ENCODE measurements around the gene SLC52A1. TPM values are rescaled to one million over a fixed set of nuclear protein-coding genes. Genes with fewer than 3 reads are reported as not detected.

Gene SLC52A1
- polyA plus RNA-seq, 2 of the 4 experiments (the other 2 are of a cell fraction) = 1.0 to 1.4 TPM

DNA sequence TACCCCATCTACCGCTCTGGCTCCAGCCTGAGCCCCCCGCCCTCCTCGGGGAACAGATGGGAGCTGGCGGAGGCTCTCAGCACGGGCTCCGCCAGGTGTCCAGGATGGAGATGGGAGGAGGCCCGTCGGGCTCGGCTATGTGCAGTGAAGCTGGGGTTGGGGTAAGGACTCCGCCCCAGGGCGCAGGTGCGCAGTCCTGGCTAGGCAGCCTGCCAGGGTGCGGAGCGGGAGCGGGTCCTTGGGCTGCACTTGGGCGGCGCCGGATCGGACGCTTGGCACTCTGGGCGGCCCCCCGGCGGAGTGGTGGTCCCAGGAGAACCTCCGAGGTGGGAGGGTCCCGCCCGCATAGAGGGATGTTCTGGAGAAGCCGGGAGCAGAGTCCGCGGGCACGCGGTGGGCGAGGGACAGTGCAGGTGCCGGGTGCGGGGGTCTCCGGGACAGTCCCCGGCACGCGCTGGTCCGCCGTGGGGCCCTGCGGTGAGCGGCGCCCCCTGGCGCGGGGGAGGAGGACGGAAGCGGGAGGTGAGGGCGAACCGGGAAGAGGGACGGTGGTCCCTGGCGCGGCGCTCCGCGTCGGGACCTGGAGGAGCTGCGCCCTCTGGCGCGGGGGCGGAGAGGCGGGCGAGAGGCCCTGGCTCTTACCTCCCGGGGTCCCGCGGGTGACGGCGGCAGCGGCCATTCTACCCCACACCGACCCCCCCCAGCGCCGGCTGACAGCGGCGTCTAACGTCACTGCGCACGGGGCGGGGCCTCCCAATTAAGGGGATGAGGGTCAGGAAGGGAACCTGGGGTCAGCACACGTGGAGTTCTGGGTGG, 48.1 kb downstream of the SLC52A1 start, which contains the start of gene CAMTA2 (continued):
- TF ChIP-seq MYC (IDR thresholded peaks at IDR 0.05; ENCODE audit: borderline replicate concordance, low read length) (no peak; the same call in 1 of the 2 replicates), ZFP36 (IDR thresholded peaks at IDR 0.05; ENCODE audit: borderline replicate concordance, partially characterized antibody) (no peak), HOXA7 (CRISPR knock-in tag; IDR thresholded peaks at IDR 0.05) (no peak), FOSB (CRISPR knock-in tag; IDR thresholded peaks at IDR 0.05) (no peak), GATA3 (IDR thresholded peaks at IDR 0.05; ENCODE audit: borderline replicate concordance) (peak; percentile 53; the same call in 1 of the 2 replicates), EHMT2 (IDR thresholded peaks at IDR 0.05; ENCODE audit: low read depth) (no peak), RFX5 (IDR thresholded peaks at IDR 0.05) (no peak)
- TF ChIP-seq, protein P1, sequence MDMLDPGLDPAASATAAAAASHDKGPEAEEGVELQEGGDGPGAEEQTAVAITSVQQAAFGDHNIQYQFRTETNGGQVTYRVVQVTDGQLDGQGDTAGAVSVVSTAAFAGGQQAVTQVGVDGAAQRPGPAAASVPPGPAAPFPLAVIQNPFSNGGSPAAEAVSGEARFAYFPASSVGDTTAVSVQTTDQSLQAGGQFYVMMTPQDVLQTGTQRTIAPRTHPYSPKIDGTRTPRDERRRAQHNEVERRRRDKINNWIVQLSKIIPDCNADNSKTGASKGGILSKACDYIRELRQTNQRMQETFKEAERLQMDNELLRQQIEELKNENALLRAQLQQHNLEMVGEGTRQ (IDR thresholded peaks at IDR 0.05) = no peak
- TF ChIP-seq, protein P2, sequence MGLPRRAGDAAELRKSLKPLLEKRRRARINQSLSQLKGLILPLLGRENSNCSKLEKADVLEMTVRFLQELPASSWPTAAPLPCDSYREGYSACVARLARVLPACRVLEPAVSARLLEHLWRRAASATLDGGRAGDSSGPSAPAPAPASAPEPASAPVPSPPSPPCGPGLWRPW (IDR thresholded peaks at IDR 0.05) = no peak
- TF ChIP-seq, protein P3, sequence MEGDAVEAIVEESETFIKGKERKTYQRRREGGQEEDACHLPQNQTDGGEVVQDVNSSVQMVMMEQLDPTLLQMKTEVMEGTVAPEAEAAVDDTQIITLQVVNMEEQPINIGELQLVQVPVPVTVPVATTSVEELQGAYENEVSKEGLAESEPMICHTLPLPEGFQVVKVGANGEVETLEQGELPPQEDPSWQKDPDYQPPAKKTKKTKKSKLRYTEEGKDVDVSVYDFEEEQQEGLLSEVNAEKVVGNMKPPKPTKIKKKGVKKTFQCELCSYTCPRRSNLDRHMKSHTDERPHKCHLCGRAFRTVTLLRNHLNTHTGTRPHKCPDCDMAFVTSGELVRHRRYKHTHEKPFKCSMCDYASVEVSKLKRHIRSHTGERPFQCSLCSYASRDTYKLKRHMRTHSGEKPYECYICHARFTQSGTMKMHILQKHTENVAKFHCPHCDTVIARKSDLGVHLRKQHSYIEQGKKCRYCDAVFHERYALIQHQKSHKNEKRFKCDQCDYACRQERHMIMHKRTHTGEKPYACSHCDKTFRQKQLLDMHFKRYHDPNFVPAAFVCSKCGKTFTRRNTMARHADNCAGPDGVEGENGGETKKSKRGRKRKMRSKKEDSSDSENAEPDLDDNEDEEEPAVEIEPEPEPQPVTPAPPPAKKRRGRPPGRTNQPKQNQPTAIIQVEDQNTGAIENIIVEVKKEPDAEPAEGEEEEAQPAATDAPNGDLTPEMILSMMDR (IDR thresholded peaks at IDR 0.05) = peak; percentile 98
- TF ChIP-seq, protein P4, sequence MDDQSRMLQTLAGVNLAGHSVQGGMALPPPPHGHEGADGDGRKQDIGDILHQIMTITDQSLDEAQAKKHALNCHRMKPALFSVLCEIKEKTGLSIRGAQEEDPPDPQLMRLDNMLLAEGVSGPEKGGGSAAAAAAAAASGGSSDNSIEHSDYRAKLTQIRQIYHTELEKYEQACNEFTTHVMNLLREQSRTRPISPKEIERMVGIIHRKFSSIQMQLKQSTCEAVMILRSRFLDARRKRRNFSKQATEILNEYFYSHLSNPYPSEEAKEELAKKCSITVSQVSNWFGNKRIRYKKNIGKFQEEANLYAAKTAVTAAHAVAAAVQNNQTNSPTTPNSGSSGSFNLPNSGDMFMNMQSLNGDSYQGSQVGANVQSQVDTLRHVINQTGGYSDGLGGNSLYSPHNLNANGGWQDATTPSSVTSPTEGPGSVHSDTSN (IDR thresholded peaks at IDR 0.05) = 0 out of 2 replicates have a peak, but pooled peaks have one; percentile 46
- TF ChIP-seq, protein P5, sequence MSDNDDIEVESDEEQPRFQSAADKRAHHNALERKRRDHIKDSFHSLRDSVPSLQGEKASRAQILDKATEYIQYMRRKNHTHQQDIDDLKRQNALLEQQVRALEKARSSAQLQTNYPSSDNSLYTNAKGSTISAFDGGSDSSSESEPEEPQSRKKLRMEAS (IDR thresholded peaks at IDR 0.05) = peak; percentile 89
- TF ChIP-seq, protein P6, sequence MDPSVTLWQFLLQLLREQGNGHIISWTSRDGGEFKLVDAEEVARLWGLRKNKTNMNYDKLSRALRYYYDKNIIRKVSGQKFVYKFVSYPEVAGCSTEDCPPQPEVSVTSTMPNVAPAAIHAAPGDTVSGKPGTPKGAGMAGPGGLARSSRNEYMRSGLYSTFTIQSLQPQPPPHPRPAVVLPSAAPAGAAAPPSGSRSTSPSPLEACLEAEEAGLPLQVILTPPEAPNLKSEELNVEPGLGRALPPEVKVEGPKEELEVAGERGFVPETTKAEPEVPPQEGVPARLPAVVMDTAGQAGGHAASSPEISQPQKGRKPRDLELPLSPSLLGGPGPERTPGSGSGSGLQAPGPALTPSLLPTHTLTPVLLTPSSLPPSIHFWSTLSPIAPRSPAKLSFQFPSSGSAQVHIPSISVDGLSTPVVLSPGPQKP (IDR thresholded peaks at IDR 0.05; ENCODE audit: low read depth, low read length) = no peak
- TF ChIP-seq, protein P7, sequence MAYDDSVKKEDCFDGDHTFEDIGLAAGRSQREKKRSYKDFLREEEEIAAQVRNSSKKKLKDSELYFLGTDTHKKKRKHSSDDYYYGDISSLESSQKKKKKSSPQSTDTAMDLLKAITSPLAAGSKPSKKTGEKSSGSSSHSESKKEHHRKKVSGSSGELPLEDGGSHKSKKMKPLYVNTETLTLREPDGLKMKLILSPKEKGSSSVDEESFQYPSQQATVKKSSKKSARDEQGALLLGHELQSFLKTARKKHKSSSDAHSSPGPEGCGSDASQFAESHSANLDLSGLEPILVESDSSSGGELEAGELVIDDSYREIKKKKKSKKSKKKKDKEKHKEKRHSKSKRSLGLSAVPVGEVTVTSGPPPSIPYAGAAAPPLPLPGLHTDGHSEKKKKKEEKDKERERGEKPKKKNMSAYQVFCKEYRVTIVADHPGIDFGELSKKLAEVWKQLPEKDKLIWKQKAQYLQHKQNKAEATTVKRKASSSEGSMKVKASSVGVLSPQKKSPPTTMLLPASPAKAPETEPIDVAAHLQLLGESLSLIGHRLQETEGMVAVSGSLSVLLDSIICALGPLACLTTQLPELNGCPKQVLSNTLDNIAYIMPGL (CRISPR knock-in tag; IDR thresholded peaks at IDR 0.05; ENCODE audit: borderline replicate concordance) = peak; percentile 98

DNA sequence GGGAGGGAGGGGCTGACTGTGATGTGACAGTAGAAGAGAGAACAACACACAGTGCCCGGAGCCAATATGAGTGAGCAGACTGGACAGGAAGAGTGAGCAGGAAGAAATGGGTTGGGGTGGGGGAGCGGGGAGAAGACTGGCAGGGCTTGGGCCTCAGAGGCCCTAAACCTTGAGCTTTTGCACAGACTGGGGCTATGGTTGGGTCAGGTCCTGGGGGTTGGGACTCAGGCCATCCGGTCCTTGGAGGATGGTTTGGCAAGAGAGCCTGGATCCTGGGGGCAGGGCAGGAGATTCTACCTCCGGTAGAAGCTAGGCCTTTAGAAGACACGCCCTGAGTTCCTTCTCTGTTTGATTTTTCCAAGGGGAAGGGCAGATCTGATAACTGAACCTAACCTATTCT, 48.8 kb downstream of the SLC52A1 start:
- WGBS (ENCODE audit: missing lambda C conversion rate) = 28% methylated on average over 5 of the region's 5 CpGs
- Histone ChIP-seq H3K27ac (peak overlapping the region; percentile 88 to 91), H3K4me3 (peak overlapping the region; percentile 78), H3K9me3 (no peaks in the 10 kb centered on the region), H3K4me2 (peak overlapping the region; percentile 89), H3K4me1 (peaks cover 21% of the 10 kb centered on the region)
- TF ChIP-seq ESRRA (IDR thresholded peaks at IDR 0.05; ENCODE audit: borderline replicate concordance, low read length) = no peak
- TF ChIP-seq RCOR1 (IDR thresholded peaks at IDR 0.05; ENCODE audit: low read depth, low read length) = no peak
- TF ChIP-seq NFE2L2 (conservative IDR thresholded peaks at IDR 0.05; ENCODE audit: low read length) = no peak
- TF ChIP-seq TP53 (CRISPR knock-in tag; IDR thresholded peaks at IDR 0.05) = no peak
- no peak for TF ChIP-seq HOXB5 (CRISPR knock-in tag; IDR thresholded peaks at IDR 0.05)
- TF ChIP-seq ZNF302 (CRISPR knock-in tag; IDR thresholded peaks at IDR 0.05) = no peak
- TF ChIP-seq HOXB13 (CRISPR knock-in tag; IDR thresholded peaks at IDR 0.05; ENCODE audit: low read depth) = no peak
- FAIRE-seq (no peak), DNase-seq (ENCODE audit: low read depth in 1 of 2, low spot score in 1 of 2) (no peak), ATAC-seq (peak; percentile 3 to 12; a peak in 5 of 6 replicates)
- ChIA-PET POLR2A (interaction anchor here (1.2 to 3.0 kb wide), 5 partner anchors 11 to 46 kb away, joined by 3 to 17 read pairs (median 13); partner anchors contain the start of genes INCA1, KIF1C, PFN1 and RNF167), CTCF (interaction anchor here (0.7 to 6.5 kb wide), 34 partner anchors 8 to 420 kb away, joined by 3 to 148 read pairs (median 7); partner anchors contain the start of genes ENO3, INCA1, KIF1C and MED11)
